ENCODE results near the gene C3orf33. TPM values are rescaled to one million over a fixed set of nuclear protein-coding genes. Genes with fewer than 3 reads are reported as not detected.

C3orf33 gene
- total and polyA plus RNA-seq, 2 of the 8 experiments (the other 6 are each of a cell fraction or from before 2014, with no cell fraction given), result 3.4 to 4.5 TPM

GRCh38 chr3:155760653-155761052 is 45.4 kb downstream of the C3orf33 start:
- no peak overlapping the region for H3K18ac ChIP-seq (ENCODE audit: extremely low read depth, low read length)
- no peak overlapping the region for H3K4ac ChIP-seq (replicated peaks; ENCODE audit: insufficient read length, low read depth, low read length)
- no peaks in the 10 kb centered on the region for H4K20me1 ChIP-seq (replicated peaks in 1 of 2; ENCODE audit: control insufficient read depth in 1 of 2, insufficient read depth in 2 of 2, low read length in 2 of 2)
- no peaks in the 10 kb centered on the region; a peak in 1 of 7 replicates for H3K4me1 ChIP-seq (replicated peaks in 1 of 4; ENCODE audit: control insufficient read depth in 3 of 4, insufficient read depth in 4 of 4, low read length in 3 of 4)
- H2BK15ac ChIP-seq (ENCODE audit: low read length), result no peak overlapping the region
- H3K14ac ChIP-seq (ENCODE audit: insufficient read length), result no peak overlapping the region
- no peak overlapping the region for H4K91ac ChIP-seq (replicated peaks; ENCODE audit: insufficient read length, low read length)
- H4K8ac ChIP-seq (ENCODE audit: extremely low read depth, insufficient read depth, low read length), result no peak overlapping the region
- no peaks in the 10 kb centered on the region for H3K36me3 ChIP-seq (ENCODE audit: control insufficient read depth in 2 of 4, insufficient read depth in 4 of 4, low read length in 3 of 4)
- H3K4me2 ChIP-seq (ENCODE audit: insufficient read depth in 1 of 2, low read depth in 2 of 2, low read length in 2 of 2), result no peak overlapping the region
- H2BK12ac ChIP-seq (ENCODE audit: low read depth, low read length), result no peak overlapping the region
- no peak for DNase-seq (ENCODE audit: low read depth in 1 of 2, low spot score in 2 of 2)
- no peak for FAIRE-seq
- ChIA-PET CTCF (ENCODE audit: partially characterized antibody) (interaction anchor here (0.5 to 2.4 kb wide), 5 partner anchors 10 to 1356 kb away, joined by 3 to 9 read pairs (median 5); partner anchors contain the start of genes C3orf33 and PLCH1), POLR2A (ENCODE audit: partially characterized antibody) (no interaction called here)
- no peak overlapping the region for H3K4me3 ChIP-seq (ENCODE audit: extremely low read depth in 1 of 4, insufficient read depth in 2 of 4, low read depth in 3 of 4, low read length in 4 of 4)
- no peak overlapping the region for H4K5ac ChIP-seq (ENCODE audit: insufficient read length, low read depth, low read length)
- H3K27ac ChIP-seq (ENCODE audit: low read depth, low read length), result no peak overlapping the region
- H2BK120ac ChIP-seq (replicated peaks; ENCODE audit: low read depth, low read length), result no peak overlapping the region
- H2AK5ac ChIP-seq (ENCODE audit: low read depth, low read length), result no peak overlapping the region
- no peaks in the 10 kb centered on the region for H3K9me3 ChIP-seq (ENCODE audit: insufficient read depth in 2 of 2, low read depth in 1 of 2, low read length in 1 of 2)
- no peak overlapping the region for H3K56ac ChIP-seq (replicated peaks; ENCODE audit: insufficient read length, low read depth, low read length)
- H3K79me2 ChIP-seq (ENCODE audit: control insufficient read depth in 1 of 2, insufficient read depth in 2 of 2, low read length in 2 of 2), result no peaks in the 10 kb centered on the region
- no peaks in the 10 kb centered on the region for H3K27me3 ChIP-seq (replicated peaks in 1 of 4; ENCODE audit: control insufficient read depth in 3 of 4, extremely low read depth in 1 of 4, insufficient read depth in 3 of 4, low read length in 3 of 4)
- TF ChIP-seq NANOG (IDR thresholded peaks at IDR 0.05; ENCODE audit: insufficient read depth, low read depth, low read length, poor library complexity, severe bottlenecking) (no peak), CHD1 (IDR thresholded peaks at IDR 0.05; ENCODE audit: low read depth, low read length) (no peak), CHD2 (IDR thresholded peaks at IDR 0.05; ENCODE audit: low read length) (no peak), ZNF274 (IDR thresholded peaks at IDR 0.05; ENCODE audit: borderline replicate concordance, extremely low read depth, low read length) (no peak), SIN3A (conservative IDR thresholded peaks at IDR 0.05 in 1 of 2, IDR thresholded peaks at IDR 0.05 in 1 of 2; ENCODE audit: low read depth in 1 of 2, low read length in 2 of 2) (no peak), SIRT6 (IDR thresholded peaks at IDR 0.05; ENCODE audit: low read length) (no peak), EZH2 (IDR thresholded peaks at IDR 0.05; ENCODE audit: low read depth, low read length, severe bottlenecking) (no peak), SP2 (IDR thresholded peaks at IDR 0.05; ENCODE audit: low read length) (no peak), YY1 (IDR thresholded peaks at IDR 0.05; ENCODE audit: low read depth, low read length) (no peak), EP300 (IDR thresholded peaks at IDR 0.05; ENCODE audit: borderline replicate concordance in 1 of 2, low read depth in 2 of 2, low read length in 2 of 2) (no peak), BCL11A (IDR thresholded peaks at IDR 0.05; ENCODE audit: low read depth in 2 of 2, low read length in 2 of 2) (no peak), E2F6 (IDR thresholded peaks at IDR 0.05) (no peak)
- no peak overlapping the region for H3K23ac ChIP-seq (ENCODE audit: insufficient read length)
- H2BK20ac ChIP-seq (ENCODE audit: low read length), result no peak overlapping the region
- H2BK5ac ChIP-seq (ENCODE audit: low read depth, low read length), result no peak overlapping the region
- H2AFZ ChIP-seq (ENCODE audit: low read length), result no peak overlapping the region
- 90% methylated on average over 4 of the region's 4 CpGs; no CpG with 5 or more reads in 1 of the 2 experiments for WGBS, 2 experiments (ENCODE audit: extremely low coverage in 1 of 2, insufficient coverage in 1 of 2, insufficient read length in 1 of 2, insufficient replicate concordance in 2 of 2, low coverage in 1 of 2, low lambda C conversion rate in 2 of 2, missing lambda C conversion rate in 1 of 2)
- H3K79me1 ChIP-seq (ENCODE audit: low read depth, low read length), result no peaks in the 10 kb centered on the region
- no peaks in the 10 kb centered on the region for H3K23me2 ChIP-seq (ENCODE audit: low read depth, low read length)
- no peak overlapping the region for H3K9ac ChIP-seq (replicated peaks in 1 of 4; ENCODE audit: extremely low read depth in 1 of 4, low read depth in 3 of 4, low read length in 3 of 4)

All from H1 (cell line).